ENCODE results near the gene ELMO1.
A peak's percentile ranks its signal among the peaks of the same experiment; 100 is the strongest.

Gene ELMO1

GRCh38 chr7:37048674-37049073, 400.0 kb downstream of the ELMO1 start:
- DNase-seq (ENCODE audit: low read depth) = no peak

- no peak for DNase-seq (ENCODE audit: low read depth)
Observed at GRCh38 chr7:37047260-37047659, 401.4 kb downstream of the ELMO1 start.

- DNase-seq (ENCODE audit: low read depth) = no peak
Observed at GRCh38 chr7:37046531-37047079, 402.1 kb downstream of the ELMO1 start.

- no peak for DNase-seq (ENCODE audit: low read depth)
Observed at GRCh38 chr7:37045681-37046179, 402.9 kb downstream of the ELMO1 start.

GRCh38 chr7:37041461-37041860, 407.2 kb downstream of the ELMO1 start:
- no peak for DNase-seq (ENCODE audit: low read depth)

GRCh38 chr7:37040330-37040729, 408.3 kb downstream of the ELMO1 start:
- no peak for DNase-seq (ENCODE audit: low read depth)

GRCh38 chr7:37039131-37039749, 409.4 kb downstream of the ELMO1 start:
- no peak for DNase-seq (ENCODE audit: low read depth)

- no peak for DNase-seq (ENCODE audit: low read depth)
Observed at GRCh38 chr7:37038706-37039105, 410.0 kb downstream of the ELMO1 start.

- no peak for DNase-seq (ENCODE audit: low read depth)
Observed at GRCh38 chr7:37037286-37037685, 411.4 kb downstream of the ELMO1 start.

GRCh38 chr7:37035631-37036030, 413.0 kb downstream of the ELMO1 start:
- DNase-seq (ENCODE audit: low read depth) = no peak

GRCh38 chr7:37033141-37033540, 415.5 kb downstream of the ELMO1 start:
- DNase-seq (ENCODE audit: low read depth) = no peak

GRCh38 chr7:37032258-37032601, 416.4 kb downstream of the ELMO1 start:
- DNase-seq (ENCODE audit: low read depth) = no peak

GRCh38 chr7:37031571-37032257, 416.9 kb downstream of the ELMO1 start:
- DNase-seq (ENCODE audit: low read depth) = peak; percentile 2

- DNase-seq (ENCODE audit: low read depth) = no peak
Observed at GRCh38 chr7:37028909-37029440, 419.7 kb downstream of the ELMO1 start.

- DNase-seq (ENCODE audit: low read depth) = no peak
Observed at GRCh38 chr7:37027557-37028341, 420.9 kb downstream of the ELMO1 start.

- no peak for DNase-seq (ENCODE audit: low read depth)
Observed at GRCh38 chr7:37027104-37027503, 421.6 kb downstream of the ELMO1 start.

GRCh38 chr7:37018954-37019353, 429.7 kb downstream of the ELMO1 start:
- DNase-seq (ENCODE audit: low read depth) = no peak

- no peak for DNase-seq (ENCODE audit: low read depth)
Observed at GRCh38 chr7:37016064-37016878, 432.4 kb downstream of the ELMO1 start.

GRCh38 chr7:37015353-37016034, 433.2 kb downstream of the ELMO1 start:
- no peak for DNase-seq (ENCODE audit: low read depth)

- DNase-seq (ENCODE audit: low read depth) = no peak
Observed at GRCh38 chr7:37013771-37014170, 434.9 kb downstream of the ELMO1 start.

Measured in stimulated activated CD8-positive, alpha-beta memory T cell treated with anti-CD3 and anti-CD28 coated beads, Interleukin-12 subunit alpha, Interleukin-12 subunit beta, amount 100 ng/mL, for 1 hour (primary cell).